ENCODE data around the gene C17orf114.

The C17orf114 gene

DNA sequence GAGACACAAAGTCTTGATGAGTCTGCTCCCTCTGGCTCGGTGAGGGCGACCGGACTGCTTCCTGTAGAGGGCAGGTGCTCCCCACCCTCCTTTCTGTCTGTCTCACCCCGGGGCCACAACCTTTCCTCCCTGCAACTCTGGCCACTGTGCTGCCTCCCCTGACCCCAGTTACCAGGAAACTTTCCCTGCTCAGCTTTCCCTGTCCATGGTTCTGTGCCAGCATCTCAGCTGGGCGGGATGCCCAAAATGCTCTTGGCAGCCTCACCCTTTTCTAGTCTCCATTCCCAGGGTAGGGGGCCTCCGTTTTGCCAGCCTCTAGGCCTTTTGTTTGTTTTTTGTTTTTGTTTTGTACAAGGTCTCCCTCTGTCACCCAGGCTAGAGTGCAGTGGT, 6.2 kb upstream of the C17orf114 start:
- FAIRE-seq, result no peak
- no peak overlapping the region for H3K27ac Mint-ChIP-seq (ENCODE audit: unreplicated experiment)

DNA sequence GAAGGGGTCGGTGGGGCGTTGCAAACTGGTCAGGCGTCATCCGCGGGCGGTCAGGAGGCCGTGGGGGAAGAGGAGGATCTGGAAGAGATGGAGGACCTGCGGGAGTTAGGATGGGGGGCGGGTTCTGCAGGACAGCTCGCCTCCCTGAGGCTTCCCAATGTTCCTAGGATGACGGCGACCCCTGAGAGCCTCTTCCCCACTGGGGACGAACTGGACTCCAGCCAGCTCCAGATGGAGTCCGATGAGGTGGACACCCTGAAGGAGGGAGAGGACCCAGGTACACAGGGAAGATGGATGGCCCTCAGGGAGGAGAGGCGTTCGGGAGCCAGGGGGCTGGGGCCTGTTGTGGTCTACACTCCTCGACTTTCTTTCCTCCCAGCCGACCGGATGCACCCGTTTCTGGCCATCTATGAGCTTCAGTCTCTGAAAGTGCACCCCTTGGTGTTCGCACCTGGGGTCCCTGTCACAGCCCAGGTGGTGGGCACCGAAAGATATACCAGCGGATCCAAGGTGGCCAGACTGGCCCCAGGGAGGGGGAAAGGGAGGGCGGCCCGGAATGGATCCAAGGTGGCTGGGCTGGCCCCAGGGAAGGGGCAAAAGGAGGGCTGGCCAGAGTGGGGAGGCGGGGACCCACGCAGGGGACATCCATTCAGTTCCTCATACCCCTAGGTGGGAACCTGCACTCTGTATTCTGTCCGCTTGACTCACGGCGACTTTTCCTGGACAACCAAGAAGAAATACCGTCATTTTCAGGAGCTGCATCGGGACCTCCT, 5.7 kb upstream of the C17orf114 start:
- H3K36me3 Mint-ChIP-seq (ENCODE audit: low read depth, unreplicated experiment), result peaks cover 11% of the 10 kb centered on the region
- FAIRE-seq (no peak), DNase-seq (ENCODE audit: low read depth) (no peak)
- peaks cover 21% of the 10 kb centered on the region for H4K20me1 ChIP-seq (ENCODE audit: insufficient read depth, low read length)
- no peak overlapping the region for H3K27ac ChIP-seq (ENCODE audit: low read depth, low read length)
- H3K27me3 Mint-ChIP-seq (ENCODE audit: low read depth, unreplicated experiment), result no peaks in the 10 kb centered on the region
- peak overlapping the region; percentile 93 for H3K4me3 ChIP-seq (ENCODE audit: insufficient read depth, low read depth, low read length)
- peaks cover 5% of the 10 kb centered on the region for H3K79me2 ChIP-seq (ENCODE audit: insufficient read depth, low read length)
- peaks cover 5% of the 10 kb centered on the region for H3K9me3 Mint-ChIP-seq (ENCODE audit: unreplicated experiment)
- H2AFZ ChIP-seq (ENCODE audit: low read depth, low read length), result peak overlapping the region; percentile 52
- peaks cover 3% of the 10 kb centered on the region for H3K36me3 ChIP-seq (ENCODE audit: insufficient read depth, low read length)
- peaks cover 3% of the 10 kb centered on the region for H3K4me1 Mint-ChIP-seq (ENCODE audit: low read depth, unreplicated experiment)
- peak overlapping the region; percentile 53 for H3K27ac Mint-ChIP-seq (ENCODE audit: unreplicated experiment)
- no peaks in the 10 kb centered on the region for H3K9me3 ChIP-seq (ENCODE audit: insufficient read depth, low read depth, low read length)
- peak overlapping the region; percentile 89 for H3K9ac ChIP-seq (ENCODE audit: low read length)
- peaks cover 10% of the 10 kb centered on the region for H3K4me1 ChIP-seq (ENCODE audit: insufficient read depth, low read length)
- TF ChIP-seq, protein P1, sequence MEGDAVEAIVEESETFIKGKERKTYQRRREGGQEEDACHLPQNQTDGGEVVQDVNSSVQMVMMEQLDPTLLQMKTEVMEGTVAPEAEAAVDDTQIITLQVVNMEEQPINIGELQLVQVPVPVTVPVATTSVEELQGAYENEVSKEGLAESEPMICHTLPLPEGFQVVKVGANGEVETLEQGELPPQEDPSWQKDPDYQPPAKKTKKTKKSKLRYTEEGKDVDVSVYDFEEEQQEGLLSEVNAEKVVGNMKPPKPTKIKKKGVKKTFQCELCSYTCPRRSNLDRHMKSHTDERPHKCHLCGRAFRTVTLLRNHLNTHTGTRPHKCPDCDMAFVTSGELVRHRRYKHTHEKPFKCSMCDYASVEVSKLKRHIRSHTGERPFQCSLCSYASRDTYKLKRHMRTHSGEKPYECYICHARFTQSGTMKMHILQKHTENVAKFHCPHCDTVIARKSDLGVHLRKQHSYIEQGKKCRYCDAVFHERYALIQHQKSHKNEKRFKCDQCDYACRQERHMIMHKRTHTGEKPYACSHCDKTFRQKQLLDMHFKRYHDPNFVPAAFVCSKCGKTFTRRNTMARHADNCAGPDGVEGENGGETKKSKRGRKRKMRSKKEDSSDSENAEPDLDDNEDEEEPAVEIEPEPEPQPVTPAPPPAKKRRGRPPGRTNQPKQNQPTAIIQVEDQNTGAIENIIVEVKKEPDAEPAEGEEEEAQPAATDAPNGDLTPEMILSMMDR (IDR thresholded peaks at IDR 0.05; ENCODE audit: insufficient read depth, low read depth, low read length), result no peak
- no peak for TF ChIP-seq EZH2 (IDR thresholded peaks at IDR 0.05; ENCODE audit: insufficient read depth, low read length)
- H3K4me3 Mint-ChIP-seq (ENCODE audit: unreplicated experiment), result peak overlapping the region; percentile 88
- no peaks in the 10 kb centered on the region for H3K27me3 ChIP-seq (ENCODE audit: insufficient read depth, low read length)
- H3K4me2 ChIP-seq (ENCODE audit: low read length), result peak overlapping the region; percentile 98

More for the DNA sequence above, 6.2 kb upstream of the C17orf114 start:
- Histone ChIP-seq H3K36me3 (ENCODE audit: insufficient read depth, low read length) (peaks cover 3% of the 10 kb centered on the region), H3K4me1 (ENCODE audit: insufficient read depth, low read length) (peaks cover 10% of the 10 kb centered on the region), H3K4me2 (ENCODE audit: low read length) (peak overlapping the region; percentile 98), H2AFZ (ENCODE audit: low read depth, low read length) (no peak overlapping the region), H3K9ac (ENCODE audit: low read length) (peak overlapping the region; percentile 89), H4K20me1 (ENCODE audit: insufficient read depth, low read length) (peaks cover 21% of the 10 kb centered on the region), H3K4me3 (ENCODE audit: insufficient read depth, low read depth, low read length) (no peak overlapping the region), H3K79me2 (ENCODE audit: insufficient read depth, low read length) (peaks cover 5% of the 10 kb centered on the region), H3K9me3 (ENCODE audit: insufficient read depth, low read depth, low read length) (no peaks in the 10 kb centered on the region), H3K27ac (ENCODE audit: low read depth, low read length) (no peak overlapping the region), H3K27me3 (ENCODE audit: insufficient read depth, low read length) (no peaks in the 10 kb centered on the region)
- no peak for TF ChIP-seq EZH2 (IDR thresholded peaks at IDR 0.05; ENCODE audit: insufficient read depth, low read length)
- TF ChIP-seq, protein P1 (IDR thresholded peaks at IDR 0.05; ENCODE audit: insufficient read depth, low read depth, low read length), result no peak
- DNase-seq (ENCODE audit: low read depth), result no peak
- H3K4me1 Mint-ChIP-seq (ENCODE audit: low read depth, unreplicated experiment), result peaks cover 3% of the 10 kb centered on the region
- H3K27me3 Mint-ChIP-seq (ENCODE audit: low read depth, unreplicated experiment), result no peaks in the 10 kb centered on the region
- H3K36me3 Mint-ChIP-seq (ENCODE audit: low read depth, unreplicated experiment), result peaks cover 11% of the 10 kb centered on the region
- H3K4me3 Mint-ChIP-seq (ENCODE audit: unreplicated experiment), result peak overlapping the region; percentile 88
- H3K9me3 Mint-ChIP-seq (ENCODE audit: unreplicated experiment), result peaks cover 5% of the 10 kb centered on the region

Measured in astrocyte (in vitro differentiated cells and primary cell).